GM19239 (cell line): ENCODE measurements around the gene NSD1.
"Not testable (repeated sequence)": the region's sequence is repeated elsewhere in the genome, so short reads cannot be mapped to it uniquely, and the experiment has no call there.

ENCODE experiments used
- DNase-seq: peaks from one replicate; pipeline ENCODE4 v3.0.0; 2011; ENCODE audit warnings: low spot score; ENCODE audit not compliant: insufficient read length
- FAIRE-seq: peaks from 2 replicates; lab custom pipeline; 2011; peaks lifted over from hg19 to GRCh38; lab: Jason Lieb, UNC

The NSD1 gene

DNA sequence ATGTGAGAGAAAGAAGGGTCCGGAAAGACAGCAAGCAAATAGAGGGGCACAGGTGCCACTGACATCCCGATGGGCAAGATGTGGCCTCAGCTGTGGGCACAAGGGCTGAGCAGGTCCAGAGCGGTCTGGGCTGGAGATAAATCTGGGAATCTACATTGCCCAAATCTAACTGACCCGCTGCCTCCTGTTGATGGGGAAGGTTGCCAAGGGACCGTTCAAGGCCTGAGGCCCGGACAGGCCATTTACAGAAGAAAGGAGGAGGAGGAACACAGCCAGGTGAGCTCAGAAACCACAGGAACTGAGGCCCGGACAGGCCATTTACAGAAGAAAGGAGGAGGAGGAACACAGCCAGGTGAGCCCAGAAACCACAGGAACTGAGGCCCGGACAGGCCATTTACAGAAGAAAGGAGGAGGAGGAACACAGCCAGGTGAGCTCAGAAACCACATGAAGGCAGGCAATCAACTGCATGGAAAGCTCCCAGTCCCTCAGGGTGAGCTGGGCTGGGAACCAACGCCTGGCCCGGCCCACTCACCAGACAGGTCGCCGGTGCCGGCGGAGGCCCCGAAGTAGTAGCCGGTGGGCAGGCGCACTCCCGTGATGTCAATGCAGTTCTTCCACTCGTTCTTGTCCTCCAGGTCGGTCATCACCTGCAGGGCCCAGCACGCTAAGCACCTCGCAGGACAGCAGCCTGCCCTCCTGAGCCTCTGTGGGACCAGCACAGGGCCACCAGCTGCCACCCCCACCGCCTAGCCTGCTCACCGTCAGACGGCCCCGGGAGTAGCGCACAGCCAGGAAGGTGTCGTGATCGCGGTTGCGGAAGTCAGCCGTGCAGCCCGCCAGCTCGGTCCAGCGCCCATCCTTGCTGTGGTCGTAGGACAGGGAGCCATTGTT is 203.3 kb downstream of the NSD1 start:
- FAIRE-seq (no peak), DNase-seq (no peak)

DNA sequence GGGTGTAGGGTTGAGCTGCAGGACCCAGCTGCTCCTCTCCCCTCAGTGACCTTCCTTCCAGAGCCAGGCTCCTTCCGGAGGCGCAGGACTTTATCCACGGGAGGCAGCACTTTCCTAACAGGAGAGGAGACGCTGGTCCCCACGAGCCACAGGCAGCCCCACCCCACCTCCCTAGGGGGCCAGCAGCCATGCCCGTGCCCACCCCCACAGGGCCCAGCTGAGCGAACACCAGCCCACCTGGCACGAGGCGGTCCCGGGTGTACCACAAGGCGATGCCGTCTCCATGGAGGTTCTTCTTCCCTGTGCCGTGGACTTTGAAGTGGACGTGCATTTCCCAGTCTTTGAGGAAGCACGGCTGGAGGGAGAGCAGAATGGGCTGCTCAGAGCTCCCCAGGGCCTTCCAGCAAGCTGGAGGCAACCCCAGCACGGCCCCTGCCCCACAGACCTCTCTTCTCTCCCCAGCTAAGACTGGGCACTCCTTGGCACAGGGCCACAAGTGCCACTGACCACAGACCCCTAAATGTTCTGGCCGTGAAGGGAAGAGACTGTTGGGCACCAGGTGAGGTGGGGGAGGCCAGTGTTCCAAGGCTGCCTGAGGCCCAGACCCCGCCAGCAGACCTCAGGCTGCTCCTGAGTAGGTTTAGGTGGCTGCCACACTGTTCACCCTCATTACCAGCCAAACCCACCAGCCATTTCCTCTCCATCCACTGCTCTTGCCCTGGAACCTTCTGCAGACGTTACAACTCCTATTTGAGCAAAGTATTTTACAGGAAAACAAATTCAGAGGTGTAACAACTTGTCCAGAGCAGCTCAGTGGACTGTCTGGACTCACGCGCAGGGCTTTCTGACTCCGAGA is 204.9 kb downstream of the NSD1 start:
- FAIRE-seq: no peak

DNA sequence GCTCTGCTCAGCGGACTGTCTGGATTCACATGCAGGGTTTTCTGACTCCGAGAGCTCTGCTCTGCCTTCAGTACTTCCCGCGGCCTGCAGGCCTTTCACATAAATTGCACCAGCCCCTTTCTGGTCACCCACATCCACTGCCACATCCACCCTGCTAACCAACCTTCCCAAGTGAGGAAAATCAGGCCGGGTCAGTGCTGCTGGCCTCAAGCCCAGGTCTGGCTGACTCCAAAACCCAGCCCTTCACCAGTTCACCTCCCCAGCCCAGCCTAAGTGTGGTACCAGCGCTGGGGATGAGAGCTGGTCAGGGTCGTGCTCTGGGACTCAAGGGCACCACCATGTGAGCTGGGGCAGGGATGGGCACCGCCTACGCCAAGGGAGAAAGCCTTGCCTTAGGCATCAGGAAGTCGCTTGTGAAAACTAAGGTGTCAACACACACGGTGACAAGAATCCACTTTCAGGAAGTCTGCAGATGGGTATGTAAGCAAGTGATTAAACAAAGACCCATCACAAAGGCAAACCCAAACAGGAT is 205.6 kb downstream of the NSD1 start:
- no peak for FAIRE-seq
- DNase-seq: no peak

More for the DNA sequence above, 204.9 kb downstream of the NSD1 start:
- no peak for DNase-seq

DNA sequence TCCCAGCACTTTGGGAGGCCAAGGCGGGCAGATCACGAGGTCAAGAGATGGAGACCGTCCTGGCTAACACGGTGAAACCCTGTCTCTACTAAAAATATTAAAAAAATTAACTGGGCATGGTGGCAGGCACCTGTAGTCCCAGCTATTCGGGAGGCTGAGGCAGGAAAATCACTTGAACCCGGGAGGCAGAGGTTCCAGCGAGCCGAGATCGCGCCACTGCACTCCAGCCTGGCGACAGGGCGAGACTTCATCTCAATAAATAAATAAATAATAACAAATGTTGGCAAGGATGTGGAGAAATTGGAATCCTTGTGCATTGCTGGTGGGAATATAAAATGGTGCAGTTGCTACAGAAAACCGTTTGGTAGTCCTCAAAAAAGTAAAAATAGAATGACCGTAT is 209.4 kb downstream of the NSD1 start:
- FAIRE-seq, DNase-seq: not testable (repeated sequence)

DNA sequence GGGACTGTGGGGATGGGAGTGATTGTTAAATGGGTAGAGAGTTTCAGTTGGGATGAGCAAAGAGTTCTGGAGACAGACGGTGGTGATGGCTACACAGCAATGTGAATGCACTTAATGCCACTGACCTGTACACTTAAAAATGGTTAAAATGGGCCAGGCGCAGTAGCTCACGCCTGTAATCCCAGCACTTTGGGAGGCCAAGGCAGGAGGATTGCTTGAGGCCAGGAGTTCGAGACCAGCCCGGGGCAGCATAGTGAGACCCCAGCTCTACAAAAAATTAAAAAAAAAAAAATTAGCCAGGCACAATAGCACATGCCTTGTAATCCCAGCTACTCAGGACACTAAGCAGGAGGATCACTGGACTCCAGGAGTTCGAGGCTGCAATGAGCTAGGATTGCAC is 210.2 kb downstream of the NSD1 start:
- no peak for FAIRE-seq

DNA sequence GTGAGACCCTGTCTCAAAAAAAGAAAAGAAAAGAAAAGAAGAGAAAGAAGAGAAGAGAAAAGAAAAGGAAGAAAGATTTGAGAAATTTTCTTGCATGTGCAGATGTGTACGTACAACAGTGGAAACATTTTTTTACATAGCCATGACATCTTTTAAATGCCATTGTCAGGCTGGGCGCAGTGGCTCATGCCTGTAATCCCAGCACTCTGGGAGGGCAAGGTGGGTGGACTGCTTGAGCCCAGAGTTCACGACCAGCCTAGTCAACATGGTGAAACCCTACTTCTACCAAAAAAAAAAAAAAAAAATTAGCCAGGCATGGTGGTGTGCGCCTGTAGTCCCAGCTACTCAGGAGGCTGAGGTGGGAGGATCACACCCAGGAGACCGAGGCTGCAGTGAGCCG is 211.3 kb downstream of the NSD1 start:
- FAIRE-seq: no peak
- no peak for DNase-seq

More for the DNA sequence above, 210.2 kb downstream of the NSD1 start:
- no peak for DNase-seq

DNA sequence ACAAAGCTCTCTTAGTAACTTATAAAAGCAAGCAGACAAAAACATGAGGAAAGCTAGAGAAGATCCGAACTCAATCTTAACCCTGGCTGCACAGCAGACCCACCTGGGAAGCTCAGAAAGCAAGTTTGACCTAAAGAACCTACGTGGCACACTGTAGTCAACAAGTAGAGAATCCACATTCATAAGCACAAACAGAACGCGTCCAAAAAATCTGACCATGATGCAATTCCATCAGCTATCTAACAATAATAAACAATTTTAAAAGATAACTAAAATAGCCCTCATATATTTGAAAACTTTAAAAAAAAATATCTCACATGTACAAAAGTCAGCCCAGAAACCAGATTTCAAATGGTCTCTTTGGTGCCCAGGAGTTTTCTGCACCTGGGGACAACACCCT is 213.2 kb downstream of the NSD1 start:
- DNase-seq: no peak
- FAIRE-seq: no peak

DNA sequence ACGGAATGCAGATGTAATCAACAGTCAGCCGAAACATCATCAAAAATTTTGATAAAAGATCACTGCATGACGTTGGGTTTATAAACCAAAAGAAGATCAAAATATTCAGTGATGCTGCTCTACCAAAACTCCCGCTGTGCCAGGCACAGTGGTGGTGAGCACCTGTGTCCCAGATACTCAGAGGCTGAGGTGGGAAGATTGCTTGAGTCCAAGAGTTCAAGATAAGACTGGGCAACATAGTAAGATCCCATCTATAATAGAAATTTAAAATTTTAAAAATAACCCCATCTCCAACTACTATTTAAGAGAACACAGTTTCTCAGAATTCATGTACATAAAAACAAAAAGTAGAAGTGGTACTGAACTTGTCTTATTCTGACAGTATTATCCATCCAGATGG is 214.1 kb downstream of the NSD1 start:
- FAIRE-seq (no peak), DNase-seq (no peak)

DNA sequence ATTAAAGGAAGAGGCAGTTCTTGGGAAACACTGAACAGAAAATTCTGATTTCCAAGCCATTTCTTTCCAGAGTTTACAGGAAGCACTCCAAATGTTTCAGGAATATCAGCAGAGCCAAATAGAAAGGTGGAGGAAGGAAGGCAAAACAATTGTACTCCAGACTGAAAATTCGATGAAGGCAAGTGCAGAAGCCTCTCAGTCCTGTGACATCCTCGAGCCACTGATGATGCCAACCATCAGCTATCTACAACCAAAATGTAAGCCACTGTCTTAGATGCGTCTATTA is 215.7 kb downstream of the NSD1 start:
- DNase-seq (no peak), FAIRE-seq (no peak)

DNA sequence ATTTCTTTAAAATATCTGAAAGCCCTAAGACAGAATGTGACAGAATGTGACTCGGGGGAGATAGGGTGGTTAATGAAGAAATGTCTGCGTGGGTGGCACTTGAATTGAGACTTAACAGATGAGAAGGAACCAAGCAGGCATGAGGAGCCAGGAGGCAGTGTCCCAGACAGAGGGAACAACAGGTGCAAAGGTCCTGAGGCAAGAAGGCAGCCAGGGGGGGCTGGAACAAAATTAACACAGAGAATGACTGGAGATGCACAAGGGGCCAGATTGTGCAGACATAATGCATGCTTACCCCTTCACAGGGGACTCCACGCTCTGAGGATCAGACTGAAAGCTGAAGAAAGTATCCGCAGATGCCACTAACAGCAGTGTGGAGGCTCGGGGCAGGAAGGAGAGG is 216.2 kb downstream of the NSD1 start:
- no peak for FAIRE-seq
- no peak for DNase-seq
